RWPE2 (cell line): Measurements from ENCODE around the gene RPL7A.

Experiments
- ATAC-seq: fragments of 200-7000 bp; cut with Tn5 transposase; 3 replicates; pipeline ENCODE4 v1.9.1; 2021; ENCODE audit warnings: low read depth
- DNase-seq: peaks from one replicate; pipeline ENCODE4 v3.0.0-alpha.2; 2020; ENCODE audit warnings: low spot score
- H3K27ac ChIP-seq: fragments of 450-650 bp; 2 replicates; pipeline ENCODE4 v1.5.1; 2017; ENCODE audit warnings: mild to moderate bottlenecking; ENCODE audit not compliant: poor library complexity, severe bottlenecking
- H3K27me3 ChIP-seq: fragments of 250-450 bp; sonication (Bioruptor Pico); 2 replicates; pipeline ENCODE4 v1.5.1; 2021; ENCODE audit warnings: mild to moderate bottlenecking, moderate library complexity; ENCODE audit not compliant: insufficient read depth, poor library complexity, severe bottlenecking
- H3K36me3 ChIP-seq: fragments of 250-450 bp; sonication (Bioruptor Pico); 2 replicates; pipeline ENCODE4 v1.5.1; 2020; ENCODE audit warnings: low read depth, mild to moderate bottlenecking, moderate library complexity
- H3K4me1 ChIP-seq: fragments of 250-450 bp; sonication (Bioruptor Pico); 2 replicates; pipeline ENCODE4 v1.5.1; 2021; ENCODE audit warnings: mild to moderate bottlenecking, moderate library complexity; ENCODE audit not compliant: insufficient read depth, poor library complexity, severe bottlenecking
- H3K4me3 ChIP-seq: fragments of 250-450 bp; sonication (Bioruptor Pico); 2 replicates; pipeline ENCODE4 v1.5.1; 2021; ENCODE audit warnings: mild to moderate bottlenecking, moderate library complexity; ENCODE audit not compliant: severe bottlenecking
- H3K9me3 ChIP-seq: fragments of 250-450 bp; sonication (Bioruptor Pico); 2 replicates; pipeline ENCODE4 v1.5.1; 2021; ENCODE audit warnings: mild to moderate bottlenecking, moderate library complexity; ENCODE audit not compliant: severe bottlenecking
- TF ChIP-seq, protein P1 (sequence below): fragments of 450-650 bp; IDR thresholded peaks from one replicate; pipeline ENCODE4 v1.5.1; 2017; ENCODE audit warnings: mild to moderate bottlenecking, moderate library complexity; ENCODE audit not compliant: poor library complexity, severe bottlenecking

The RPL7A gene

DNA sequence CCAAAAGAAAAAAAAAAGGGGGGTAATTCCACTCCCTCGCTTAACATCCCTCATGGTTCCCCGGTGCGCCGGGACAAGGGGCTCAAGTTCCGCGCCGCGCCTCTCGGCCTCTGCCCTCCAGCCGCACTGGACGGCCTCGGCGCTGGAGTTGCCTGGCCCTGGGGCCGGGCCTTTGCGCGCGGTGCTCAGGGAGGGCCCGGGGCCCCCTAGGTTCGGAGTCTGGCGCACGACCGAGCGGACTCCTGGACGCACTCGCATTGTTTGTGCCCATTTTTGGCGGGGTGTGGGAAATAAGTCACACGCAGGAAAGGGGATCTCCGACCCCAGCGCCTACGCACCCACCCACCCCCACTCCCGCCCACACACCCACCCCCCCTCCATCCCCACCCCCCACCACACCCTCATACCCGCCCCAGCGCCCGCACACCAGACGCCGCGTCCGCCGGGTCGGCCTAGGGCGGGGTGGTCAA is 468 bp upstream of the RPL7A start:
- Histone ChIP-seq H3K4me1 (peaks cover 7% of the 10 kb centered on the region), H3K4me3 (peak overlapping the region; percentile 93), H3K9me3 (no peaks in the 10 kb centered on the region), H3K36me3 (peaks cover 80% of the 10 kb centered on the region), H3K27ac (peak overlapping the region; percentile 93), H3K27me3 (no peaks in the 10 kb centered on the region)
- ATAC-seq = peak; percentile 51
- no peak for DNase-seq
- TF ChIP-seq, protein P1, sequence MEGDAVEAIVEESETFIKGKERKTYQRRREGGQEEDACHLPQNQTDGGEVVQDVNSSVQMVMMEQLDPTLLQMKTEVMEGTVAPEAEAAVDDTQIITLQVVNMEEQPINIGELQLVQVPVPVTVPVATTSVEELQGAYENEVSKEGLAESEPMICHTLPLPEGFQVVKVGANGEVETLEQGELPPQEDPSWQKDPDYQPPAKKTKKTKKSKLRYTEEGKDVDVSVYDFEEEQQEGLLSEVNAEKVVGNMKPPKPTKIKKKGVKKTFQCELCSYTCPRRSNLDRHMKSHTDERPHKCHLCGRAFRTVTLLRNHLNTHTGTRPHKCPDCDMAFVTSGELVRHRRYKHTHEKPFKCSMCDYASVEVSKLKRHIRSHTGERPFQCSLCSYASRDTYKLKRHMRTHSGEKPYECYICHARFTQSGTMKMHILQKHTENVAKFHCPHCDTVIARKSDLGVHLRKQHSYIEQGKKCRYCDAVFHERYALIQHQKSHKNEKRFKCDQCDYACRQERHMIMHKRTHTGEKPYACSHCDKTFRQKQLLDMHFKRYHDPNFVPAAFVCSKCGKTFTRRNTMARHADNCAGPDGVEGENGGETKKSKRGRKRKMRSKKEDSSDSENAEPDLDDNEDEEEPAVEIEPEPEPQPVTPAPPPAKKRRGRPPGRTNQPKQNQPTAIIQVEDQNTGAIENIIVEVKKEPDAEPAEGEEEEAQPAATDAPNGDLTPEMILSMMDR = no peak

GRCh38 chr9:133348718-133349573 is 928 bp downstream of the RPL7A start:
- Histone ChIP-seq H3K4me3 (peak overlapping the region; percentile 93), H3K36me3 (peaks cover 81% of the 10 kb centered on the region), H3K9me3 (no peaks in the 10 kb centered on the region), H3K4me1 (peaks cover 7% of the 10 kb centered on the region), H3K27me3 (no peaks in the 10 kb centered on the region), H3K27ac (peak overlapping the region; percentile 93)
- DNase-seq = no peak
- TF ChIP-seq, protein P1 = no peak
- ATAC-seq = no peak

- Histone ChIP-seq H3K36me3 (peaks cover 76% of the 10 kb centered on the region), H3K9me3 (no peaks in the 10 kb centered on the region), H3K4me3 (no peak overlapping the region), H3K4me1 (peaks cover 7% of the 10 kb centered on the region), H3K27me3 (no peaks in the 10 kb centered on the region), H3K27ac (peak overlapping the region; percentile 93)
- TF ChIP-seq, protein P1 = no peak
- ATAC-seq = no peak
- DNase-seq = no peak
Observed at GRCh38 chr9:133349965-133350616, 2.1 kb downstream of the RPL7A start.

- H3K36me3 ChIP-seq = peaks cover 63% of the 10 kb centered on the region
- no peaks in the 10 kb centered on the region for H3K9me3 ChIP-seq
- TF ChIP-seq, protein P1 = no peak
- ATAC-seq = no peak
- peak overlapping the region; percentile 93 for H3K27ac ChIP-seq
- H3K4me3 ChIP-seq = no peak overlapping the region
- no peaks in the 10 kb centered on the region for H3K27me3 ChIP-seq
- DNase-seq = no peak
- H3K4me1 ChIP-seq = peaks cover 7% of the 10 kb centered on the region
Observed at GRCh38 chr9:133351526-133351907, 3.5 kb downstream of the RPL7A start.
